Adrenal gland (tissue), 12 donors: Measurements from ENCODE around the gene DNAI7. TPM values are rescaled to one million over a fixed set of nuclear protein-coding genes. Genes with fewer than 3 reads are reported as not detected.

Experiments
- DNase-seq, 7 donors: peaks; one replicate each; pipeline ENCODE4 v3.0.0-alpha.2; 2019 to 2020
- H3K27ac ChIP-seq, 5 donors: fragments of 200-600 bp; sonication (generic) in 4 of 5; 1 replicate in 3 of 5; 2 replicates in 2 of 5; pipeline versions ENCODE4 v1.5.1 to v1.8.0; 2016 to 2020; ENCODE audit warnings: mild to moderate bottlenecking in 1 of 5
- H3K27me3 ChIP-seq: fragments of 200-600 bp; 2 replicates; pipeline ENCODE4 v1.8.0; 2021
- H3K36me3 ChIP-seq, 2 donors: fragments of 200-600 bp; replicated peaks in 1 of 2; 1 replicate in 1 of 2; 2 replicates in 1 of 2; pipeline versions ENCODE4 v1.5.1 to v1.8.0; 2018 to 2022
- H3K4me1 ChIP-seq, 2 donors: fragments of 200-600 bp; replicated peaks in 1 of 2; 1 replicate in 1 of 2; 2 replicates in 1 of 2; pipeline versions ENCODE4 v1.5.1 to v1.8.0; 2018 to 2021
- H3K4me3 ChIP-seq, 4 donors: fragments of 200-600 bp; sonication (generic) in 3 of 4; one replicate each; pipeline ENCODE4 v1.5.1; 2016 to 2018
- H3K9me3 ChIP-seq, 3 donors: fragments of 200-600 bp; sonication (generic) in 1 of 3; replicated peaks in 1 of 3; 1 replicate in 2 of 3; 2 replicates in 1 of 3; pipeline versions ENCODE4 v1.5.1 to v1.8.0; 2016 to 2021
- CTCF ChIP-seq, 6 experiments: fragments of 450-650 bp in 4 of 6; fragments of 200-600 bp in 2 of 6; sonication (generic) in 1 of 6; IDR thresholded peaks; 1 replicate in 5 of 6; 2 replicates in 1 of 6; pipeline versions ENCODE4 v1.5.1 to v1.8.0; 2016 to 2021; ENCODE audit warnings: antibody characterized with exemption in 6 of 6, mild to moderate bottlenecking in 2 of 6, moderate library complexity in 1 of 6
- POLR2A ChIP-seq, 2 donors: fragments of 450-650 bp; IDR thresholded peaks; one replicate each; pipeline ENCODE4 v1.6.1; 2017; ENCODE audit warnings: antibody characterized with exemption in 2 of 2, mild to moderate bottlenecking in 2 of 2, moderate library complexity in 1 of 2
- WGBS, 4 donors: extraction: QIAGEN DNeasy Blood & Tissue Kit in 2 of 4; methylation state at CpG; one replicate each; pipeline versions ENCODE4 v1.1.5 to v1.1.7; 2013 to 2017; 5-methylcytosine and 5-hydroxymethylcytosine counted together
- intact Hi-C, 2 donors: fragments of 100-400 bp; cut with DNase I; formaldehyde crosslinking; loops; one replicate each; pipeline versions ENCODE4 v1.14.1 to v1.15.0; 2022 to 2023
- polyA plus RNA-seq, 3 donors: library from polyadenylated mRNA; stranded (reverse); fragments of 200-250 nt in 2 of 3; fragments of 350-450 nt in 1 of 3; fragmentation: Illumina TruSeq in 1 of 3; extraction: RNeasy Lipid Tissue Mini Kit (QIAGEN cat#74804) in 1 of 3; gene quantifications; one replicate each; pipeline ENCODE4 v1.2.3, GENCODE V29; 2013 to 2014
- total RNA-seq, 9 donors: library from RNA; depleted of rRNA in 4 of 9; stranded (reverse); fragments of >200 nt in 4 of 9; fragments of 120-200 nt in 1 of 9; fragmentation: NEBNext Ultra II Directional in 1 of 9; extraction: Animal tissue kit (Norgen Biotek cat#: 25700) in 1 of 9; gene quantifications; one replicate each; pipeline versions ENCODE4 v1.1.0 to v1.2.4, GENCODE V29; 2013 to 2023
- donor health status: healthy with polysubstance abuse.
- donor health status: Bipolar disorder and iron deficiency.
- donor health status: DM: yes; HTN: yes; CAD: no.
- donor health status: DM: no; HTN: no; CAD: no.
- donor health status: DM: no; HTN: no; CAD: no.
- donor health status: DM: yes; HTN: yes; CAD: no.

The DNAI7 gene
- total and polyA plus RNA-seq, 12 donors: 0.29 to 2.3 (median 0.86) TPM

- TF ChIP-seq CTCF (IDR thresholded peaks at IDR 0.05) (no peak), POLR2A (IDR thresholded peaks at IDR 0.05) (no peak)
- intact Hi-C loops: no loop called here
- WGBS, 4 donors: 82 to 89% (median 84%) methylated on average over 4 of the region's 4 CpGs
Observed at GRCh38 chr12:25156061-25156460, 38.9 kb downstream of the DNAI7 start.

DNA sequence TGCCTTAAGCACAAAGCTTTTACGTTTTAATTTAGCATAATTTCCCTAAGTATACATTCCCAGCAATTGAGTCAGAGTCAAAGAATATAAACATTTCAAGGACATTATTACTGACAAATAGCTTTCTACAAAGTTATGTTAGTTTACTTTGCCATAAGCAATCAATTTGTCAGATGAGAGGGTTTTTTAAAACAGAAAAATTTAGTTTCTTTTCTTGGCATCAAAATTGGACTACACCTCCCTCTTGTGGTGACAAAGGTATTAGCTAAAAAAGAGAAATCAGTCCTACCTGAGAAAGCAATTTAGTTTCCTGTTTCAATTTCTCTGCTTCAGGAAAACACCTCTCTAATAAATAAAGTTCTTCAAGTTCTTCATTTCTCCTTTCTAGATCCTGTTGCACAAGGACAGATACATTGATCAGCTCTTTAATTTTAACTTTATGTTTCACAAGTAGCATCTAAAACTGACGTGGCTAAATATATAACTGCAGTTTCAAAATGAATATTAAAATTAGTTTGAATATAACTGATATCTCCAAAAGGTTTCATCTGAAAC lies 39.9 kb downstream of the DNAI7 start:
- peak overlapping the region in 1 of 4 donors; percentile 12 for H3K4me3 ChIP-seq
- DNase-seq: no peak
- intact Hi-C loops: no loop called here
- peaks cover 0 to 9% of the 10 kb centered on the region in 2 donors for H3K4me1 ChIP-seq
- H3K27me3 ChIP-seq: no peaks in the 10 kb centered on the region
- peak; percentile 48 to 66 (median 54) for TF ChIP-seq CTCF (IDR thresholded peaks at IDR 0.05)
- TF ChIP-seq POLR2A (IDR thresholded peaks at IDR 0.05): no peak
- no peaks in the 10 kb centered on the region for H3K9me3 ChIP-seq
- no peak overlapping the region for H3K27ac ChIP-seq
- 54 to 62% (median 60%) methylated on average over 2 of the region's 2 CpGs for WGBS, 4 donors
- no peaks in the 10 kb centered on the region for H3K36me3 ChIP-seq

More at GRCh38 chr12:25156061-25156460, 38.9 kb downstream of the DNAI7 start:
- Histone ChIP-seq H3K4me3 (no peak overlapping the region), H3K27ac (no peak overlapping the region), H3K27me3 (no peaks in the 10 kb centered on the region), H3K4me1 (peaks cover 0 to 9% of the 10 kb centered on the region in 2 donors), H3K36me3 (no peaks in the 10 kb centered on the region), H3K9me3 (no peaks in the 10 kb centered on the region)
- DNase-seq: no peak

DNA sequence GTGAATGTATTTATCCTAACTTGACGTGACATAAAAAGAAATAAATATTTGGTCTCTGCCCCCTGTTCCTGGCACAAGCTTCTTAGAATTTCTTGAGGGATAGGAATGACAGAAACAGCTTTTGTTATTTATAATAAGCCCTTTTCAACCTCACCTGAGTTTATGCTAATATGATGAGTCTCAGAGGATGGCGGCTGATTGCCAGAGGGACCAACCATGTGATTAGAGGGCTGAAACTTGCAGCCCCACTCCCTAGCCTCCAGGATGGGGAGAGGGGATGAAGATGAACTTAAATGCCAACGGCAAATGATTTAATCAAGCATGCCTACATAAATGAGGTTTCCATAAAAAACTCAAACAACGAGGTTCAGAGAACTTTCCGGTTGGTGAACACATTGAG lies 42.9 kb downstream of the DNAI7 start:
- no peaks in the 10 kb centered on the region for H3K9me3 ChIP-seq
- no peaks in the 10 kb centered on the region for H3K36me3 ChIP-seq
- 72 to 78% (median 76%) methylated on average over 5 of the region's 5 CpGs for WGBS, 4 donors
- TF ChIP-seq POLR2A (IDR thresholded peaks at IDR 0.05) (no peak), CTCF (IDR thresholded peaks at IDR 0.05) (no peak)
- no peak for DNase-seq
- no peak overlapping the region for H3K4me3 ChIP-seq
- intact Hi-C loops: no loop called here
- no peaks in the 10 kb centered on the region for H3K27me3 ChIP-seq
- no peak overlapping the region for H3K27ac ChIP-seq
- peaks cover 0 to 9% of the 10 kb centered on the region in 2 donors for H3K4me1 ChIP-seq

- Histone ChIP-seq H3K9me3 (no peaks in the 10 kb centered on the region), H3K36me3 (no peaks in the 10 kb centered on the region), H3K27me3 (no peaks in the 10 kb centered on the region), H3K4me1 (peaks cover 0 to 9% of the 10 kb centered on the region in 2 donors), H3K27ac (no peak overlapping the region), H3K4me3 (no peak overlapping the region)
- no peak for TF ChIP-seq POLR2A (IDR thresholded peaks at IDR 0.05)
- TF ChIP-seq CTCF (IDR thresholded peaks at IDR 0.05): no peak
- WGBS, 4 donors: 43 to 51% (median 47%) methylated on average over 5 of the region's 5 CpGs
- intact Hi-C loops: no loop called here
- peak; percentile 21 to 78 (median 48) for DNase-seq
Observed at GRCh38 chr12:25151476-25151875, 43.5 kb downstream of the DNAI7 start.
